ENCODE data around the gene DHX32.
"Not testable (repeated sequence)": the region's sequence is repeated elsewhere in the genome, so short reads cannot be mapped to it uniquely, and the experiment has no call there.

Gene DHX32

GRCh38 chr10:125896088-125896934 is 15.2 kb upstream of the DHX32 start, which contains the start of gene FANK1:
FANK1 (plus strand) TSS chr10:125896564; CDS start chr10:125896643, 79 bp downstream.
- H3K9me3 ChIP-seq; intact Hi-C loops (cut with DNase I; ENCODE audit: low total_unique reads); H3K27me3 ChIP-seq; H3K36me3 ChIP-seq: not testable (repeated sequence)
- Histone ChIP-seq H3K4me3 (peak within 1 kb of the TSS; percentile 65 to 71), H3K27ac (peak within 1 kb of the TSS; percentile 79 to 87), H3K4me1 (peaks cover 0 to 18% (median 5%) of the 10 kb centered on the region in 4 donors)
- peak; percentile 90 to 95 for DNase-seq

GRCh38 chr10:125895130-125896087 is 14.3 kb upstream of the DHX32 start:
- H3K9me3 ChIP-seq; H3K27me3 ChIP-seq; H3K36me3 ChIP-seq; intact Hi-C loops (cut with DNase I; ENCODE audit: low total_unique reads): not testable (repeated sequence)
- peak; percentile 45 to 80 for DNase-seq
- Histone ChIP-seq H3K4me1 (peaks cover 0 to 18% (median 5%) of the 10 kb centered on the region in 4 donors), H3K27ac (peak overlapping the region; percentile 79 to 87), H3K4me3 (peak overlapping the region; percentile 65 to 71)

- H3K36me3 ChIP-seq; intact Hi-C loops (cut with DNase I; ENCODE audit: low total_unique reads); H3K27me3 ChIP-seq; H3K27ac ChIP-seq; H3K9me3 ChIP-seq; DNase-seq; H3K4me3 ChIP-seq: not testable (repeated sequence)
- peaks cover 0 to 18% (median 5%) of the 10 kb centered on the region in 4 donors for H3K4me1 ChIP-seq
Measured at GRCh38 chr10:125894176-125894575, 13.1 kb upstream of the DHX32 start.

DNA sequence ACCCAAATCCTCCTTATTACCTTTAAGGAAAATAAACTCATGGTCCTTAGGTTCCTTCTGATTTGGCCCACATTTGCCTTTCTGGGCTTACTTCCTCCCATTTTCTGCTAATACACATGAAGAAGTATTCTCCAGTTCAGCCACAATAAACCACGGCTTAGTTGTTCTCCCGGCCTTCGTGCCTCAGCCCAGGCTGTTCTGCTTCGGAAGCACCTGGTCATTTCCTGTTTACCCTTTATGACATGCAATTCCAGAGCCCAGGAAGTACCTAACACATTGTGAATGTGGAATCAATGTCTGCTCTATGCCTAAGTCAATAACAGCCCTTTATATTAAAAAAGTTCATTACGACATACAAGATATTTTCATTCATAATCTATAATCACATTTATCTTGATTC is 11.3 kb upstream of the DHX32 start:
- H3K36me3 ChIP-seq, H3K27ac ChIP-seq, DNase-seq: not testable (repeated sequence)

DNA sequence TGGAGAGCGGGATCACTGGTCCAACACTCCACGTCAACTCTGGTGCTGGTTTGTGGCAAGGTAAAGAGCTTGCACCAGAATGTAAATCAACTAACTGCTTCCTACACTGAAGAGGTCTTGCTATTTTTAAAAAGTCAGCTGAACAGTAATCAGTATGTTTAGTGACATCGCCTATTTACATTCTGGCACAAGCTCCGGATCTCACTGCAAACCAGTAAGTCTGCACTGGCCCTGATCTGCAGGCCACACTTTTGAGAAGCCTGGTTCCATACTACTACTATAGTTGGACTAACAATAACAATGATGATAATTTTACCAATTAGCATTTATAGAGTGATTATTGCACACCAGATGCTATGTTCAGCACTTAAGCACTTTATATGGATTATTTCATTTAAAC is 8.3 kb upstream of the DHX32 start:
- H3K27me3 ChIP-seq; DNase-seq; intact Hi-C loops (cut with DNase I; ENCODE audit: low total_unique reads); H3K27ac ChIP-seq; H3K36me3 ChIP-seq; H3K4me3 ChIP-seq; H3K9me3 ChIP-seq; H3K4me1 ChIP-seq: not testable (repeated sequence)

More for the DNA sequence above, 11.3 kb upstream of the DHX32 start:
- H3K4me1 ChIP-seq = peaks cover 0 to 18% (median 5%) of the 10 kb centered on the region in 4 donors
- intact Hi-C loops (cut with DNase I; ENCODE audit: low total_unique reads); H3K27me3 ChIP-seq; H3K9me3 ChIP-seq; H3K4me3 ChIP-seq: not testable (repeated sequence)

GRCh38 chr10:125886914-125887512 is 5.9 kb upstream of the DHX32 start:
- no peak overlapping the region for H3K4me3 ChIP-seq
- no peak for DNase-seq
- no peaks in the 10 kb centered on the region for H3K27me3 ChIP-seq
- no peaks in the 10 kb centered on the region for H3K4me1 ChIP-seq
- no peak overlapping the region for H3K27ac ChIP-seq
- H3K36me3 ChIP-seq = no peaks in the 10 kb centered on the region
- intact Hi-C loops (cut with DNase I; ENCODE audit: low total_unique reads) = no loop called here
- no peak for TF ChIP-seq CTCF (IDR thresholded peaks at IDR 0.05)
- H3K9me3 ChIP-seq = no peaks in the 10 kb centered on the region

GRCh38 chr10:125883211-125883610 is 2.1 kb upstream of the DHX32 start:
- Histone ChIP-seq H3K4me1 (no peaks in the 10 kb centered on the region), H3K9me3 (no peaks in the 10 kb centered on the region), H3K27ac (no peak overlapping the region), H3K36me3 (no peaks in the 10 kb centered on the region), H3K27me3 (no peaks in the 10 kb centered on the region), H3K4me3 (no peak overlapping the region)
- no peak for DNase-seq
- intact Hi-C loops (cut with DNase I; ENCODE audit: low total_unique reads) = no loop called here
- no peak for TF ChIP-seq CTCF (IDR thresholded peaks at IDR 0.05)
